DND-41 (cell line): ENCODE measurements around the gene APOO.

Experiments
- ATAC-seq: fragments of 200-7000 bp; cut with Tn5 transposase; 3 replicates; pipeline ENCODE4 v1.9.1; 2021; ENCODE audit warnings: low read depth; ENCODE audit not compliant: insufficient read depth
- DNase-seq: peaks from one replicate; pipeline ENCODE4 v3.0.0-alpha.2; 2020
- H2AFZ ChIP-seq: 2 replicates; pipeline ENCODE4 v1.6.0; 2012; ENCODE audit warnings: low read depth, low read length
- H3K27ac ChIP-seq: 2 replicates; pipeline ENCODE4 v1.5.1; 2012; ENCODE audit warnings: low read length, inconsistent platforms
- H3K27me3 ChIP-seq: fragments of 200-600 bp; sonication (generic); 2 replicates; pipeline ENCODE4 v1.6.0; 2012; ENCODE audit warnings: low read length, mild to moderate bottlenecking, inconsistent platforms; ENCODE audit not compliant: insufficient read depth, poor library complexity
- H3K36me3 ChIP-seq: 2 replicates; pipeline ENCODE4 v1.5.1; 2012; ENCODE audit warnings: low read length, inconsistent platforms; ENCODE audit not compliant: insufficient read depth
- H3K4me1 ChIP-seq: 2 replicates; pipeline ENCODE4 v1.5.1; 2012; ENCODE audit warnings: mild to moderate bottlenecking, low read length; ENCODE audit not compliant: insufficient read depth
- H3K4me2 ChIP-seq: 2 replicates; pipeline ENCODE4 v1.6.0; 2012; ENCODE audit warnings: mild to moderate bottlenecking, moderate library complexity, low read length, inconsistent platforms; ENCODE audit not compliant: insufficient read depth
- H3K4me3 ChIP-seq, 2 experiments: fragments of 200-600 bp in 1 of 2; shearing (Covaris generic) in 1 of 2; 2 replicates each; pipeline ENCODE4 v1.5.1; 2012 to 2016; ENCODE audit warnings: inconsistent platforms in 2 of 2, low read length in 2 of 2, mild to moderate bottlenecking in 2 of 2, low read depth in 1 of 2, moderate library complexity in 1 of 2
- H3K79me2 ChIP-seq: 2 replicates; pipeline ENCODE4 v1.6.0; 2012; ENCODE audit warnings: low read length, inconsistent platforms; ENCODE audit not compliant: insufficient read depth
- H3K9ac ChIP-seq: 2 replicates; pipeline ENCODE4 v1.6.0; 2012; ENCODE audit warnings: low read depth, mild to moderate bottlenecking, inconsistent platforms, low read length, moderate library complexity
- H3K9me3 ChIP-seq: 2 replicates; pipeline ENCODE4 v1.5.1; 2012; ENCODE audit warnings: low read length, moderate library complexity, mild to moderate bottlenecking, inconsistent platforms; ENCODE audit not compliant: insufficient read depth, severe bottlenecking
- H4K20me1 ChIP-seq: 2 replicates; pipeline ENCODE4 v1.6.0; 2012; ENCODE audit warnings: low read length; ENCODE audit not compliant: insufficient read depth
- EZH2 ChIP-seq: IDR thresholded peaks from 3 replicates; pipeline ENCODE4 v1.6.1; 2012; ENCODE audit warnings: borderline replicate concordance, low read depth, mild to moderate bottlenecking, moderate library complexity, low read length, inconsistent platforms; ENCODE audit not compliant: severe bottlenecking
- TF ChIP-seq, protein P1 (sequence below): IDR thresholded peaks from 2 replicates; pipeline ENCODE4 v1.5.1; 2012; ENCODE audit warnings: borderline replicate concordance, low read length, moderate library complexity, mild to moderate bottlenecking; ENCODE audit not compliant: poor library complexity, severe bottlenecking; ENCODE audit errors: extremely low read depth

The APOO gene

GRCh38 chrX:23926015-23926414, 18.3 kb upstream of the APOO start:
- no peaks in the 10 kb centered on the region for H3K4me1 ChIP-seq
- no peaks in the 10 kb centered on the region for H4K20me1 ChIP-seq
- no peaks in the 10 kb centered on the region for H3K27me3 ChIP-seq
- no peak overlapping the region for H3K9ac ChIP-seq
- no peaks in the 10 kb centered on the region for H3K9me3 ChIP-seq
- no peak overlapping the region for H2AFZ ChIP-seq
- DNase-seq, result no peak
- H3K79me2 ChIP-seq, result no peaks in the 10 kb centered on the region
- no peak overlapping the region for H3K4me2 ChIP-seq
- no peak for ATAC-seq
- H3K27ac ChIP-seq, result no peak overlapping the region
- TF ChIP-seq, protein P1, sequence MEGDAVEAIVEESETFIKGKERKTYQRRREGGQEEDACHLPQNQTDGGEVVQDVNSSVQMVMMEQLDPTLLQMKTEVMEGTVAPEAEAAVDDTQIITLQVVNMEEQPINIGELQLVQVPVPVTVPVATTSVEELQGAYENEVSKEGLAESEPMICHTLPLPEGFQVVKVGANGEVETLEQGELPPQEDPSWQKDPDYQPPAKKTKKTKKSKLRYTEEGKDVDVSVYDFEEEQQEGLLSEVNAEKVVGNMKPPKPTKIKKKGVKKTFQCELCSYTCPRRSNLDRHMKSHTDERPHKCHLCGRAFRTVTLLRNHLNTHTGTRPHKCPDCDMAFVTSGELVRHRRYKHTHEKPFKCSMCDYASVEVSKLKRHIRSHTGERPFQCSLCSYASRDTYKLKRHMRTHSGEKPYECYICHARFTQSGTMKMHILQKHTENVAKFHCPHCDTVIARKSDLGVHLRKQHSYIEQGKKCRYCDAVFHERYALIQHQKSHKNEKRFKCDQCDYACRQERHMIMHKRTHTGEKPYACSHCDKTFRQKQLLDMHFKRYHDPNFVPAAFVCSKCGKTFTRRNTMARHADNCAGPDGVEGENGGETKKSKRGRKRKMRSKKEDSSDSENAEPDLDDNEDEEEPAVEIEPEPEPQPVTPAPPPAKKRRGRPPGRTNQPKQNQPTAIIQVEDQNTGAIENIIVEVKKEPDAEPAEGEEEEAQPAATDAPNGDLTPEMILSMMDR, result no peak
- TF ChIP-seq EZH2, result no peak
- H3K36me3 ChIP-seq, result no peaks in the 10 kb centered on the region
- H3K4me3 ChIP-seq, result no peak overlapping the region

GRCh38 chrX:23919706-23920320, 12.1 kb upstream of the APOO start:
- no peaks in the 10 kb centered on the region for H3K9me3 ChIP-seq
- H3K79me2 ChIP-seq, result no peaks in the 10 kb centered on the region
- H4K20me1 ChIP-seq, result no peaks in the 10 kb centered on the region
- TF ChIP-seq, protein P1, result no peak
- no peak for TF ChIP-seq EZH2
- H2AFZ ChIP-seq, result no peak overlapping the region
- no peak overlapping the region for H3K4me2 ChIP-seq
- H3K9ac ChIP-seq, result no peak overlapping the region
- no peak overlapping the region for H3K27ac ChIP-seq
- ATAC-seq (no peak), DNase-seq (no peak)
- no peaks in the 10 kb centered on the region for H3K4me1 ChIP-seq
- no peaks in the 10 kb centered on the region for H3K36me3 ChIP-seq
- H3K4me3 ChIP-seq, result no peak overlapping the region
- H3K27me3 ChIP-seq, result no peaks in the 10 kb centered on the region

DNA sequence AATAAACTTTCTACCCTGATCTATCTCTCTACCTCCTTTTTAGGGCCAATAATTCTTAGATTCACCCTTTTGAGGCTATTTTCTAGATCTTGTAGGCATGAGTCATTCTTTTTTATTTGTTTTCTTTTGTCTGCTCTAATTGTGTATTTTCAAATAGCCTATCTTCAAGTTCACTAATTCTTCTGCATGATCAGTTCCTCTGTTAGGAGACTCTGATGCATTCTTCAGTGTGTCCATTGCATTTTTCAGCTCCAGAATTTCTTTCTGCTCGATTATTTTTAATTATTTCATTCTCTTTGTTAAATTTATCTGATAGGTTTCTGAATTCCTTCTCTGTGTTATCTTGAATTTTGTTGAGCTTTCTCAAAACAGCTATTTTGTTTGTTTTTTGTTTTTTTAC, 11.4 kb upstream of the APOO start:
- DNase-seq (no peak), ATAC-seq (no peak)
- no peaks in the 10 kb centered on the region for H3K36me3 ChIP-seq
- no peak for TF ChIP-seq EZH2
- TF ChIP-seq, protein P1, result no peak
- H3K79me2 ChIP-seq, result no peaks in the 10 kb centered on the region
- no peak overlapping the region for H3K4me3 ChIP-seq
- no peaks in the 10 kb centered on the region for H3K27me3 ChIP-seq
- H3K9ac ChIP-seq, result no peak overlapping the region
- H3K27ac ChIP-seq, result no peak overlapping the region
- H4K20me1 ChIP-seq, result no peaks in the 10 kb centered on the region
- H3K4me2 ChIP-seq, result no peak overlapping the region
- no peaks in the 10 kb centered on the region for H3K9me3 ChIP-seq
- H2AFZ ChIP-seq, result no peak overlapping the region
- H3K4me1 ChIP-seq, result no peaks in the 10 kb centered on the region
